ENCODE results near the gene PBRM1.

DNA sequence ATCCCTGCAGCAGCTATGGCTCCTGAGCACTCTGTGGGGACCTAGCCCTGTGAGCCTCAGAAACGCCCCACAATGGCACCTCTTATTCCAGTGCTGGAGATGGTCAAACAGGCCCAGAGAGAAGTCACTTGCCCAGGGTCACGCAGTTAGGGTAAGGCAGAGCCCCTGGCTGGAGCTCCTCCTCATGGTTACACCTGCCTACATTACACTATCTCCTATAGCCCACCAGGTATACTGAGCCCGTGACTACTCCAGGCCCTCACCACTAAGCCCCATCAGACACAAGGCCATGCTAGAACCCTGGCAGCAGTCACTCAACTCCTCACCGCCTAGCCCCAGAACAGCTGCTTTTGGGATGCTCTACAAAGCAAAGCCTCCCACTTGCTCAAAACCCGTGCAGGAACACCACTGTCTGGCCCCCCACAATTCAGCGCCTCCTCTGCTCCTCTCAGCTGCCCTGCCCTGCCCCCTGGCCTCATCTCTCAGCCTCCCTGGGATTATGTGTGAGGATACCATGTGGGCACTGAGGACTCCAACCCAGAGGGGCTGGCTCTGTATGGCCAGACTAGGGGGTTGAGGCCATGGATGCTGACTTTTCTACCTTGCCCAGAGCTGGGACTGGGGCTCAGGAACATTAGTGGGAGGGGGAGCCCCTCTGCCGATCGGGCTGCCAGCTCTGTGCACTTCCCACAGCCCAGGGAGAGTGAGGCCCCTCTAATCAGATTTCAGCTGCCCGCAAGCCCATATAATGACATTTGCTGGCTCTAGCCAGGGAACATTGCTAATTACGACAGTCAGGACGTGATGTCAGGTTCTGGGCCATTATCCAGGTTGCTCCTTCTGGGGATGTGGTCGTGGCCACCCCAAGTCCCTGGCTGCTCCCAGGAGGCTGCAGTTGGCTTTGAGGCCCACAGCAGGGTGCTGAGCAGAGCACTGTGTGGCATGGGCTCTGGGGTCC is 156.1 kb downstream of the PBRM1 start:
- TF ChIP-seq CTCF (IDR thresholded peaks at IDR 0.05 in 2 of 3, conservative IDR thresholded peaks at IDR 0.05 in 1 of 3; ENCODE audit: borderline replicate concordance in 1 of 3, insufficient read depth in 1 of 3, low read depth in 2 of 3, low read length in 2 of 3) (no peak), POLR2AphosphoS5 (IDR thresholded peaks at IDR 0.05; ENCODE audit: low read depth, low read length) (no peak; the same call in 1 of the 2 replicates), MAX (IDR thresholded peaks at IDR 0.05) (no peak), POLR2A (IDR thresholded peaks at IDR 0.05; ENCODE audit: borderline replicate concordance, extremely low read depth, insufficient read depth, insufficient read length) (no peak)

Measured in HCT116 (cell line).